H1 (cell line): ENCODE measurements around the gene ARL8A. TPM values are rescaled to one million over a fixed set of nuclear protein-coding genes. Genes with fewer than 3 reads are reported as not detected.

ENCODE experiments used
- CTCF ChIA-PET: fragments of 300-600 bp; sonication (Branson Sonifier 250); formaldehyde crosslinking; loops from one replicate; lab custom pipeline; 2021; ENCODE audit not compliant: partially characterized antibody; lab: Charles Lee
- POLR2A ChIA-PET: fragments of 300-600 bp; sonication (Branson Sonifier 250); formaldehyde crosslinking; loops from one replicate; lab custom pipeline; 2021; ENCODE audit warnings: inconsistent platforms; ENCODE audit not compliant: partially characterized antibody; lab: Charles Lee
- DNase-seq, 2 experiments: peaks; one replicate each; pipeline versions ENCODE4 v3.0.0 to v3.0.0-alpha.2; 2010 to 2022; ENCODE audit warnings: low spot score in 2 of 2, low read depth in 1 of 2, mixed read lengths in 1 of 2
- FAIRE-seq: peaks from 2 replicates; lab custom pipeline; 2011; peaks lifted over from hg19 to GRCh38; lab: Jason Lieb, UNC
- H2AFZ ChIP-seq: 2 replicates; pipeline ENCODE4 v1.8.1; 2012; ENCODE audit warnings: low read length, inconsistent platforms
- H2AK5ac ChIP-seq: 2 replicates; pipeline ENCODE4 v1.6.1; 2013; ENCODE audit warnings: low read depth, low read length
- H2BK120ac ChIP-seq: replicated peaks from 2 replicates; pipeline ENCODE3; 2013; ENCODE audit warnings: low read depth, low read length, inconsistent platforms
- H2BK12ac ChIP-seq: 2 replicates; pipeline ENCODE4 v1.6.1; 2013; ENCODE audit warnings: low read depth, low read length
- H2BK15ac ChIP-seq: 2 replicates; pipeline ENCODE4 v1.6.1; 2013; ENCODE audit warnings: low read length
- H2BK20ac ChIP-seq: 2 replicates; pipeline ENCODE4 v1.6.1; 2013; ENCODE audit warnings: low read length
- H2BK5ac ChIP-seq: 2 replicates; pipeline ENCODE4 v1.6.1; 2013; ENCODE audit warnings: low read depth, low read length
- H3K14ac ChIP-seq: 2 replicates; pipeline ENCODE4 v1.6.1; 2013; ENCODE audit warnings: inconsistent platforms; ENCODE audit not compliant: insufficient read length
- H3K18ac ChIP-seq: 2 replicates; pipeline ENCODE4 v1.6.1; 2013; ENCODE audit warnings: low read length; ENCODE audit errors: extremely low read depth
- H3K23ac ChIP-seq: 2 replicates; pipeline ENCODE4 v1.6.1; 2013; ENCODE audit warnings: inconsistent platforms; ENCODE audit not compliant: insufficient read length
- H3K23me2 ChIP-seq: 2 replicates; pipeline ENCODE4 v1.6.1; 2013; ENCODE audit warnings: low read depth, low read length
- H3K27ac ChIP-seq: 2 replicates; pipeline ENCODE4 v1.6.1; 2011; ENCODE audit warnings: low read depth, low read length, inconsistent platforms
- H3K27me3 ChIP-seq, 4 experiments: replicated peaks in 1 of 4; 1 replicate in 1 of 4; 2 replicates in 3 of 4; pipeline versions ENCODE4 v1.6.1 to v1.8.1; 2011 to 2013; ENCODE audit warnings: low read length in 3 of 4, mild to moderate bottlenecking in 3 of 4, inconsistent platforms in 2 of 4, mixed read lengths in 2 of 4, moderate library complexity in 1 of 4; ENCODE audit not compliant: control insufficient read depth in 3 of 4, insufficient read depth in 3 of 4; ENCODE audit errors: extremely low read depth in 1 of 4
- H3K36me3 ChIP-seq, 4 experiments: 2 replicates each; pipeline versions ENCODE4 v1.6.1 to v1.8.1; 2011 to 2013; ENCODE audit warnings: mild to moderate bottlenecking in 4 of 4, low read length in 3 of 4, moderate library complexity in 2 of 4, control low read depth in 1 of 4, inconsistent platforms in 1 of 4; ENCODE audit not compliant: insufficient read depth in 4 of 4, control insufficient read depth in 2 of 4
- H3K4ac ChIP-seq: replicated peaks from 2 replicates; pipeline ENCODE3; 2013; ENCODE audit warnings: low read length, low read depth, mixed read lengths, inconsistent platforms; ENCODE audit not compliant: insufficient read length
- H3K4me1 ChIP-seq, 4 experiments: replicated peaks in 1 of 4; 1 replicate in 1 of 4; 2 replicates in 3 of 4; pipeline versions ENCODE4 v1.6.1 to v1.8.1; 2011 to 2013; ENCODE audit warnings: low read length in 3 of 4, inconsistent platforms in 2 of 4, mixed read lengths in 1 of 4; ENCODE audit not compliant: insufficient read depth in 4 of 4, control insufficient read depth in 3 of 4
- H3K4me2 ChIP-seq, 2 experiments: 2 replicates each; pipeline versions ENCODE4 v1.6.1 to v1.8.1; 2011 to 2013; ENCODE audit warnings: low read depth in 2 of 2, low read length in 2 of 2, control low read depth in 1 of 2, inconsistent platforms in 1 of 2, mild to moderate bottlenecking in 1 of 2; ENCODE audit not compliant: insufficient read depth in 1 of 2
- H3K4me3 ChIP-seq, 4 experiments: fragments of 200-600, 300-600 bp in 1 of 4; sonication (generic), shearing (Covaris generic), sonication (Bioruptor Twin) in 1 of 4; 2 replicates each; pipeline versions ENCODE4 v1.5.1 to v1.8.1; 2011 to 2016; ENCODE audit warnings: low read length in 4 of 4, low read depth in 3 of 4, control low read depth in 2 of 4, inconsistent platforms in 2 of 4, mild to moderate bottlenecking in 2 of 4, mixed read lengths in 1 of 4, moderate library complexity in 1 of 4; ENCODE audit not compliant: insufficient read depth in 2 of 4; ENCODE audit errors: extremely low read depth in 1 of 4
- H3K56ac ChIP-seq: replicated peaks from 2 replicates; pipeline ENCODE3; 2013; ENCODE audit warnings: low read depth, mild to moderate bottlenecking, mixed read lengths, low read length, inconsistent platforms; ENCODE audit not compliant: insufficient read length
- H3K79me1 ChIP-seq: 2 replicates; pipeline ENCODE4 v1.6.1; 2013; ENCODE audit warnings: low read depth, low read length, control low read depth
- H3K79me2 ChIP-seq, 2 experiments: 2 replicates each; pipeline versions ENCODE4 v1.6.1 to v1.8.1; 2012 to 2013; ENCODE audit warnings: low read length in 2 of 2, mild to moderate bottlenecking in 2 of 2, inconsistent platforms in 1 of 2; ENCODE audit not compliant: insufficient read depth in 2 of 2, control insufficient read depth in 1 of 2
- H3K9ac ChIP-seq, 4 experiments: replicated peaks in 1 of 4; 1 replicate in 1 of 4; 2 replicates in 3 of 4; pipeline versions ENCODE4 v1.6.1 to v1.8.1; 2011 to 2013; ENCODE audit warnings: low read depth in 3 of 4, low read length in 3 of 4, control low read depth in 2 of 4, mild to moderate bottlenecking in 2 of 4, moderate library complexity in 2 of 4, inconsistent platforms in 1 of 4; ENCODE audit errors: extremely low read depth in 1 of 4
- H3K9me3 ChIP-seq, 2 experiments: 2 replicates each; pipeline versions ENCODE4 v1.6.1 to v1.8.1; 2012 to 2013; ENCODE audit warnings: mild to moderate bottlenecking in 2 of 2, moderate library complexity in 2 of 2, control low read depth in 1 of 2, inconsistent platforms in 1 of 2, low read depth in 1 of 2, low read length in 1 of 2, mixed read lengths in 1 of 2; ENCODE audit not compliant: insufficient read depth in 2 of 2
- H4K20me1 ChIP-seq, 2 experiments: replicated peaks in 1 of 2; 2 replicates each; pipeline versions ENCODE3 to v1.8.1; 2011 to 2013; ENCODE audit warnings: inconsistent platforms in 2 of 2, low read length in 2 of 2, mild to moderate bottlenecking in 1 of 2; ENCODE audit not compliant: insufficient read depth in 2 of 2, control insufficient read depth in 1 of 2
- H4K5ac ChIP-seq: 2 replicates; pipeline ENCODE4 v1.6.1; 2013; ENCODE audit warnings: low read length, low read depth, mixed read lengths, inconsistent platforms; ENCODE audit not compliant: insufficient read length
- H4K8ac ChIP-seq: 2 replicates; pipeline ENCODE4 v1.8.0; 2013; ENCODE audit warnings: mild to moderate bottlenecking, moderate library complexity, low read length, inconsistent platforms; ENCODE audit not compliant: insufficient read depth; ENCODE audit errors: extremely low read depth
- H4K91ac ChIP-seq: replicated peaks from 2 replicates; pipeline ENCODE3; 2013; ENCODE audit warnings: low read length, mixed read lengths, inconsistent platforms; ENCODE audit not compliant: insufficient read length
- CBX8 ChIP-seq: fragments of 300-800, 300-1000 bp; sonication (generic); IDR thresholded peaks from 2 replicates; pipeline ENCODE4 v1.7.1; 2016; ENCODE audit warnings: low read depth, low read length, borderline replicate concordance
- RBBP5 ChIP-seq: IDR thresholded peaks from 2 replicates; pipeline ENCODE4 v1.7.1; 2012; ENCODE audit warnings: low read depth, mild to moderate bottlenecking, inconsistent platforms, low read length, moderate library complexity, borderline replicate concordance
- WGBS, 2 experiments: shearing (Covaris generic) in 1 of 2; methylation state at CpG; one replicate each; pipeline versions ENCODE4 v1.1.6 to v1.1.7; 2013 to 2015; ENCODE audit warnings: low lambda C conversion rate in 2 of 2, mixed read lengths in 2 of 2, inconsistent platforms in 1 of 2, low coverage in 1 of 2, missing lambda C conversion rate in 1 of 2; ENCODE audit not compliant: insufficient replicate concordance in 2 of 2, insufficient coverage in 1 of 2, insufficient read length in 1 of 2; ENCODE audit errors: extremely low coverage in 1 of 2, missing lambda C conversion rate in 1 of 2; 5-methylcytosine and 5-hydroxymethylcytosine counted together
- polyA plus RNA-seq, 7 experiments: library from polyadenylated mRNA; depleted of rRNA in 3 of 7; stranded (reverse) in 5 of 7; unstranded in 2 of 7; fragments of >200 nt in 5 of 7; fragments of 200-250 nt in 2 of 7; gene quantifications; 1 replicate in 5 of 7; 2 replicates in 1 of 7; 4 replicates in 1 of 7; pipeline versions ENCODE4 v1.2.1 to v1.2.3, GENCODE V29; 2011 to 2013; ENCODE audit warnings: missing spikeins in 2 of 7, mixed read lengths in 2 of 7
- total RNA-seq: library from RNA; stranded (reverse); fragmentation: NEBNext Ultra II Directional; extraction: Animal tissue kit (Norgen Biotek cat#: 25700); gene quantifications from 2 replicates; pipeline ENCODE4 v1.2.1, GENCODE V29; 2021

The ARL8A gene
- total and polyA plus RNA-seq, 2 of the 8 experiments (the other 6 are each of a cell fraction or from before 2014, with no cell fraction given) = 40.3 to 58.7 TPM

DNA sequence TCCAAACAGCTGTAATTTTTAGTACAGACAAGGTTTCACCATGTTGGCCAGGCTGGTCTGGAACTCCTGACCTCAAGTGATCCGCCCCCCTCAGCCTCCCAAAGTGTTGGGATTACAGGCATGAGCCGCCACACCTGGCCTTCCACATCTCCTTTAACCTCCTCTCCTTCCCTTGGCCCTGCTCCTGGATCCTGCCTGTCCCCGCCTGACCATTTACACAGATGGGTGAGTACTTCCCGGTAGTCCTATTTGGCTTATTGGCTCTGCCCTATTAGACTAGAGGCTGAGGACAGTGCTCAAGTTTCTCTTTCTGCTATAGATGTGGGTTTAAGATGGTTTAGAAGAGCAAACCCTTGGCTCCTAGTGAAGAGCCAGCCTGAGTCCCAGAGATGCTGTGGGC, 8.7 kb upstream of the ARL8A start:
- TF ChIP-seq RBBP5 (no peak), CBX8 (no peak)
- Histone ChIP-seq H3K9ac (no peak overlapping the region), H2BK5ac (no peak overlapping the region), H3K56ac (no peak overlapping the region), H4K5ac (no peak overlapping the region), H3K4me3 (no peak overlapping the region), H2BK15ac (no peak overlapping the region), H3K27ac (no peak overlapping the region), H3K18ac (no peak overlapping the region), H3K27me3 (no peaks in the 10 kb centered on the region), H2BK12ac (no peak overlapping the region), H3K79me1 (no peaks in the 10 kb centered on the region), H3K9me3 (no peaks in the 10 kb centered on the region; a peak in 1 of 4 replicates), H3K4ac (no peak overlapping the region), H4K91ac (no peak overlapping the region), H2AFZ (no peak overlapping the region), H3K23ac (no peak overlapping the region), H3K79me2 (no peaks in the 10 kb centered on the region), H2BK20ac (no peak overlapping the region), H3K36me3 (no peaks in the 10 kb centered on the region), H3K4me1 (peaks cover 0 to 3% (median 0%) of the 10 kb centered on the region in 4 experiments; a peak in 2 of 7 replicates), H2BK120ac (no peak overlapping the region), H3K23me2 (no peaks in the 10 kb centered on the region), H4K20me1 (no peaks in the 10 kb centered on the region), H2AK5ac (no peak overlapping the region), H3K14ac (no peak overlapping the region), H4K8ac (no peak overlapping the region), H3K4me2 (no peak overlapping the region)
- CTCF ChIA-PET = interaction anchor here (0.6 to 5.2 kb wide), 13 partner anchors 8 to 305 kb away, joined by 3 to 77 read pairs (median 10); partner anchors contain the start of gene ARL8A
- POLR2A ChIA-PET = interaction anchor here (1.2 to 1.9 kb wide), 2 partner anchors 9 to 146 kb away, joined by 3 to 6 read pairs; partner anchors contain the start of gene ARL8A
- no peak for DNase-seq
- no peak for FAIRE-seq
- WGBS, 2 experiments = 90% methylated on average over 4 of the region's 4 CpGs; no CpG with 5 or more reads in 1 of the 2 experiments
